HPDE6-E6E7 (cell line): ENCODE results near the gene FAM221B.

Experiments used
- DNase-seq: peaks from one replicate; pipeline ENCODE4 v3.0.0; 2011; ENCODE audit warnings: missing footprints; ENCODE audit errors: extremely low spot score

The FAM221B gene, protein sequence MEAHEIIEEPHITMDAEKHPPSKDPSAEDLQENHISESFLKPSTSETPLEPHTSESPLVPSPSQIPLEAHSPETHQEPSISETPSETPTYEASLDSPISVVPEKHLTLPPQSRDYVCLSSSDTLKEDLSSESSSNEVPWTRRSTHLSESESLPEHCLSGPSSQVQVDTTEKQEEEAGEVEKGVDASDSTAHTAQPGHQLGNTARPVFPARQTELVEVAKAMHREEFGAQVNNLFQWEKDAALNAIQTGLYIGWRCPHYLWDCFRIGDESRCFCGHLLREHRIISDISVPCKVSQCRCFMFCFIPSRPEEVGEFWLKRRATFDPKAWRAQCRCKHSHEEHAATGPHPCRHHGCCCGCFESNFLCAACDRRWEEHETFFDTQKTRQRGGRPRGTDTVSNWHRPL

DNA sequence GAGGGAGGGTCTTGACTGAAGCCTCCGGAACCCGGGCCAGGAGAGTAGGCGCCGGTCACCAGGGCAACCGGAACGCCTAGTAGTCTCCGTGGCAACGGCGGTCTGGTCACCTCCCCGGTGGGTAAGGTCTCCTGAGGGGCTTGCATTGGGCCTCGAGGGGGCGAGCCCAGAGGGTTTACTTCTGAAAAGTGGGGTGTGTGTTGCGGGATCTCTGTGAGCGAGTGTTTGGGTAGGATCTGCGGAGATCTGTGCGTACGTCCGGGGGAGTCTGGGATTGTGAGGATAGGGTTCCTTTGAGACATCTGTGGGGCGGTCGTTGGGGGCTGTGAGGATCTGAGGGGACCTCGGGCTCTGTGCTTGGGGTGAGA lies at the start of gene FAM221B:
TSS of gene FAM221B (minus strand) at position 17 of the 368 bp plus-strand sequence. CDS start 2,571 bp downstream, outside the sequence.
- DNase-seq, result no peak

DNA sequence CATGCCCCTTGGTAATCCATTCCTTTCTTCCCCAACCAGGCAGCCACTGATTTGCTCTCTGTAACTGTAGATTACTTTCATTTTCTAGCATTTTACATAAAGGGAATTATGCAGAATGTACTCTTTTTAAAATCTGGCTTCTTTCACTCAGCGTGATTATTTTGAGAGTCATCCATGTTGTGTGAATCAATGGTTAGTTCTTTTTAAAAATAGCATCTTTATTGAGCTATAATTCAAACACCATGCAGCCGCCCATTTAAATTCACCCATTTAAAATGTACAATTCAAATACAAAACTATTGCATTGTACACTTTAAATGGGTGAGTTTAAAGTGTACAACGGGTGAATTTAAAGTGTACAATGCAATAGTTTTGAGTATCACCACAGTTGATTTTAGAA lies 44.0 kb upstream of the FAM221B start:
- no peak for DNase-seq

DNA sequence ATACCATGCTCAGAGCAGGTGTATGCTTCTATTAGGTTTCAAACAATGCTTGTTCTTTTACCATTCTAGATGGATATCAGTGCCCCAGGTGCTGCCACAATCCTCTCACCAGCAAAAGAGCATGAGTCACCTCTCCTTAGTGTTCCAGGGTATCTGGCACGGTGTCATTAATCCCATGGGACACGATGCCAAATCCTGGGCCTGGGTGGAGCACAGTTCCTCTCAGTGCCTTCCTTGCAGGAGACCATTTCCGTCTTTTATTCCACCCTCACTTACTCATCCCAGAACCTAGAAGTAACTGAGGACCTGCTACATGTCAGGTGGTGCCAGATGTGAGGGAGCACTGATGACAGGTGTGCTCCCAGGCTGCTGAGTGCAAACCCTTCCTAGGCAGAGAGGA lies 43.0 kb upstream of the FAM221B start:
- DNase-seq, result no peak

DNA sequence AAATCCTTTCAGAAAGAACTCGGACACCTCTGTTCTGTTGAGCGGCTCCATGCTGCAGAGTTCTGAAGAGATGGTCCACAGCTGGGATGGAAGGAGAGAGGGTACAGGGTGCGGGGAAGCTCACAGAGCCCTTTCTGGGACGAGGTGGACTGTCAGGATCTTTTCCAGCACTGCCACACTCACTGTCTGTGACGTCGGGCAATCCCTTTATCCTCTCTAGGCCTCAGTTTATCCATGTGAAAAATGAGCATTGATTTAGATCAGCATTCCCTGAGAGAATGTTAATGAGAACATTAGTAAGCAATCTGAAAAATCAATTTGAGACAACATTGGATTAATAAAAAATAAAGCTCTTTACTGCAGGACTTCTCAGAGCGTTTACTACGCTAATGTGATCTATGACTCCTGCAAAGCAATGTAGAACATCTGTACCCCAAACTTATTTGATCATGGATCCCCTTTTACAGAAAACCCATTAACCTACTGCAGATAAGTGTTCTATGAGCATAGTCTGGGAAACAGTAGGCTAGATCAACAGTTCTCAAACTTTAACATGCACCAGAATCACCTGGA lies 41.9 kb upstream of the FAM221B start, which contains the start of gene OR13J1:
TSS of gene OR13J1 (minus strand) at position 51 of the 573 bp plus-strand sequence. CDS start at position 51, 0 bp downstream.
- DNase-seq, result no peak

DNA sequence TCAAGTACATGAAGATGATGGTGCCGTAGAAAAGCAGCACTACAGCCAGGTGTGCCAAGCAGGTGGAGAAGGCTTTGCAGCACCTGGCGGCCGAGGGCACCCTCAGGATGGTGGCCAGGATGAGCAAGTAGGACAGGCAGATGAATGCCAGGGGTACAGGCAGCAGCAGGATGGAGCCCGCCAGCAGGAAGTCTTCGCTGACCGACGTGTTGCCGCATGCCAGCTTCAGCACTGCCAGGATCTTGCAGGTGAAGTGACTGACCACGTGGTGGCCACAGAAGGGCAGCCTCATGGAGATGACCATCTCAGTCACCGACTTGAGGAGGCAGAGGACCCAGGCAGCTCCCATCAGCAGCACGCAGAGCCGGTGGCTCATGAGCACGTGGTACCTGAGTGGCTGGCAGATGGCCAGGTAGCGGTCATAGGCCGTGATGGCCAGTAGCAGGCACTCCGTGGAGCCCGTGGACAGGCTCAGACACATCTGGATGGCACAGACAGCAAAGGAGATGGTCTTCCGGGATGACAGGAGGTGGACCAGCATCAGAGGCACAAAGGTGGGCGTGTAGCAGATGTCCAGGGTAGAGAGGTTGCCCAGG lies 41.2 kb upstream of the FAM221B start:
- peak; percentile 29 for DNase-seq

DNA sequence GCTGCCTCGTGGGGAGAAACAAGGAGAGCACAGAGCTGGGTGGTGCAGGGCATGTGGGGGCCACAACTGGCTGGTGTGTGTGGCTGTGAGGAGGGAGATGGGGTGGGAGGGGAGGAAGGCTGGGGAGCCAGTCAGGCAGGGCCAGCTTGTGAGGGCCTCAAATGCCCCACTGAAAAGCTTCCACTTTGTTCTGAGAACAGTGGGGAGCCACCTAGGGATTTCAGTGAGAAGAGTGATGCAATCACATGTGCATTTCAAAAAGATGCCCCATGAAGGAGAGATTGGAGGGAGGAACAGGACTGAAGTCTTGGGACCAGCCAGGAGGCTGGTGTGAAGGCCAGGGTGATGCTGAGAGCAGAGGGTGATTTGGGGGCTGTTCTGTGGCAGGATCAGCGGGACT lies 40.4 kb upstream of the FAM221B start:
- DNase-seq, result no peak

DNA sequence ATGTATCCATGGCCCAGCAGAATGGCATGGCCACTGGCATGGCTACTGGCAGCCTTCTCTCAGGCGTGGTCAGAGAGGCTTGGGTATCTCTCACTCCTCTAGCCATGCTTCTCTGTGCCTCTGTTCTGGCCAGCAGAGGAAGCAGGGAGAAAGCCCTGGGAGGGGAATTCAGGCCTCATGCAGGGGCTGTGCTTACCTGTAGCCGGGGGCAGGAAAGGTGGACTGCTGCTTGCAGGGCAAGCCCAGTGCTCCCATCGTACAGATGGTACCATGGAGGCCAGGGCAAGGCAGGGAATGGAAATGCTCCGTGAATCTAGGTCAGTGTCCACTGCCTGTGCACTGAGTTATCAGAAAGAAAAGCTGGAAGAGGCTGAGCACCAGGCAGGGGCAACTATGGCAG lies 39.0 kb upstream of the FAM221B start:
- DNase-seq, result no peak

DNA sequence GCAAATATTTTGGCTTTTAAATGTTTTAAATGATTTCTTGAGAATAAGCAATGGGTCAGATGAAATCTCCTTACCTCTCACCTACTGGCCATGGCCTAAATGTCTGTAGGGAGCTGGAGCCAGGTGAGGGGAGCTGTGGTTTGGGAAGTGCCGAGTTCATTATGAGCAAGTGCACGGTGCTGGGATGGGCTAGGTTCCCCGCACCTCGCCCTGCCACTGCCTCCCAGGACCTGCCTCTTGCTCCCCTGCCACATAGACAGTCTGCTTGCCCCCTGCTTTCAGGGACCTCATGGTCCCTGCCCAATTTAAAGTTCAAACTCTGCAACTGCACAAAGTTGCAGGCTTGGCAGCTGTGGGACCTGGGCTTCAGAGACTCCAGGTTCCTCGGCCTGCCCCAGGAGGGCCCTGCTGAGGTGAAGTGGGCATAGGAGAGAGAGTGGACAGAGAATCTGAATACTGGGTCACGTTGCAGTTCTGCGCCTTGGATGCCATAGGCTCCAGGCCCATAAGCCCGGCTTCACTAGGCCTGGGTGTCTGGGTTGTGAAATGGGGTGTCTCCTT lies 36.2 kb upstream of the FAM221B start:
- no peak for DNase-seq

DNA sequence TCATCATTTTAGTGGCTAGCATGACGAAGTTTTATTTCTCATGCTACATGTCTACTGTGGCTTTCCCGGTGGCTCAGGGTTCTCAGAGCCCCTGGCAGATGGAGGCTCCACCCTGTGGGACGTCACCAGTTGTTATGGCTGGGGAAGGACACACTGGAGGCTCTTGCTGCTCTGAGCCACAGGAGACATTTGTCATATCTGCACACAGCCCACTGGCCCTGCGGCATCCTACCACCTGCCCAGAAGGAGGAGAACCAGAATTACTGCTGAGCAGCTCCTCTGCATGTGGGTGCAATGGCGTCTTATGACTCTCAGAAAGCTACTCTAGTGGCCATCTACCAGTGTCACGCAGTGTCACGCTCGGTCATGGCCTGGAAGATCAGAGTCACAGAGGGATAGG lies 35.1 kb upstream of the FAM221B start:
- DNase-seq, result no peak

DNA sequence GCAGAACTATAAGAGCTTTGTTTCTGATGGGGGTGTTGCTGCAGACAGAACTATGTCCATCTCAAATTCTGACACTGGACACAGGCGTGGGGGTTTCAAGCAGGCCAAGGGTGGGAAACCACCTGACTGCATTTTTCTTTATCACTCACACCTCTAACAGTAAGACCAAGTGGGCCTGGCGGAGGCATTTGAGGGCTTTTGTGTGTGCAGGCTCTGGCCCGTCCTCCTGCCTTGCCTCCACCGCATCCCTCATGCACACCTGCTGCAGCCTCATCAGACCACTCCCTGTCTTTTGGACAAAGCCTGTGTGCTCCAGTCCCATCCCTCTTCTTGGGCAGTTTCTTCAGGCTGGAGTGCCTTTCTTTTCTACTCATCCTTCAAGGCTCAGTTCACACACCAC lies 33.8 kb upstream of the FAM221B start:
- DNase-seq, result no peak

DNA sequence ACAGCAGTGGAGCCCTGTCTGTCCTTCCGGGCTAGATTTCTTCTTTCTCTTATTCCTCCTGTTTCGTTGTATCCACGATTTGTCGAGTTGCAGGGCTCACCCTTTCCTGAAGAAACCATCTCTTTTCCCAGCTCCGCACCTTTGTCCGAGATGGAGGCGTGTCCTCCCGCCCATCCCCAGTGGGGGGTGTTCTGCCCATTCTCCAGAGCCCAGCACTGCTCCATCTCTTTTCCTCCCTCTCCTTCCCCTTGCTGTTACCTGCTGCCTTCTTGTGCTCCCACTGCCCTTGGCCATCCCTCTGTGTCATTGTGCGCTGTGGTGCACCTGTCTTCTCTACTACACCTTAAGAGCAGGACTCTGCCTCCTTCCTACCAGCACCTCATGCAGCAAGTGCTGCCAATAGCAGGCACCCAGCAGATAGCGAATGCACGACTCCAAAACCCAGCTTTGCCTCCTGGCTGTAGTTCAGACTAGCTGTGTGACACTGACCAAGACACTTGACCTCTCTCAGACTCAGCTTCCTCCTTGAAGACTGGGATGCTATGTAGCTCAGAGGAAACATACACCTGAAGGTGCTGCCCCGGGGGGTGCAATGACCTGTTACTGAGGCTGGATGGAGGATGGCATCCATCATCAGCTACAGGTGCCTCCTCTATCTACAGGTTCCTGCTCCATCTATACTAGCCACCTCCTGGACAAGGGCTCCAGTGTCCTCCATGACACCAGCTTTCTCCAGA lies 32.8 kb upstream of the FAM221B start:
- no peak for DNase-seq

DNA sequence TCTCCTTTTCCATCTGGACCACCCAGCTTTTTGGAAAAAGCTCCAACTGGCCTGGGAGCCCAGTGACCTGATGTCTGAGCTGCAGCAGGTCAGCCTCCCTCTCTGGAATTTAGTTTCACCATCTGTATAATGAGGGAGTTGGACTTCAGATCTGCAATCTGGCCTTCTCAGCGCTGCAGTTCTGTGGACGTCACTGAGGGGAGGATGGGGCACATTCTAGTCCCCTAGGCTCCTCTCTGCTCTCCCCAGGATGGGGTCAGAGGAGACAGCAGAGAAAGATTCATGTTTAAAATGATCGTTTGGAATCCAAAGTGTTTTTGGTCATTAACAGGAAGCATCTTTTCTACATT lies 31.4 kb upstream of the FAM221B start:
- no peak for DNase-seq

DNA sequence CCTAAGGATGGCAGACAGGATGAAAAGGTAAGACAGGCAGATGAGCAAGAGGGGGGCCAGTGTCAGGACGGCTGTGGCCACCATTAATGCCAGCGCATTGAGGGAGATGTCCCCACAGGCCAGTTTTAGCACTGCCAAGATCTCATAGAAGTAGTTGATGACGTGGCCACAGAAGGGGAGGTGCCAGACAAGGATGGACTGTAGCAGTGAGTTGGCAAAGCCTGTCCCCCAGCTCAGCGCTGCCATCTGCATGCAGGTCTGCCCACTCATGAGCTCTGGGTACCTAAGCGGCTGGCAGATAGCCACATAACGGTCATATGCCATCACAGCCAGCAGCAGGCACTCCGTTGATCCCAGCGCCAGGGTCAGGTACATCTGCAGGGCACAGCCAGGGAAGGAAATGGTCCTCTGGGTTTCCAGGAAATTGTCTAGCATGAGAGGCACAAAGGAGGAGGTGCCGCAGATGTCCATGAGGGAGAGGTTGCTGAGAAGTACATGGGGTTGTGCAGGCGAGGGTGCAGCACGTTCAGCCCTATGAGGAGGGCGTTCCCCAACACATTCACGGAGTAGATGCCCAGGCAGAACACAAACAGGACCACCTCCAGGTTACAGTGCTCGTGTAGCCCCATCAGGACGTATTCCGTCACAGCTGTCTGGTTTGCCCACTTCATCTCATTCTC lies 30.9 kb upstream of the FAM221B start:
- DNase-seq, result no peak

DNA sequence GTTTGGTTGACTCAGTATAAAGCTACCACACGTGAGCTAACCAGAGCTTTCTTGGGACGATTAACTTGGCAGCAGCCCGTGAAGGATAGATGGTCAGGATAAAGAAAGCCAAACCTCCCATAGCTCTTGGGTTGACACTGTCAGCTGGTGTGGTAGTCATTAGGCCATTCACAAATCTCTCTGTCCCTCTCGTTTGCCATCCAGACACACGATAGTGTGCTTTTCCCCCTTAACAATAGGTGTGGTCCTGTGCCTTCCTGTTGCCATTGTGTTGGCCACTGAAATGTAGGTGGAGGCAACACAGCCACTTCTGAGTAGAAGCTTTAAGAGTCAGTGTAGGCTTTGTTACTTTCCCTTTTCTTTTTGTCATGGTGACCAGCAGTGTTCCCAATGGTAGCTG lies 29.9 kb upstream of the FAM221B start:
- DNase-seq, result no peak

DNA sequence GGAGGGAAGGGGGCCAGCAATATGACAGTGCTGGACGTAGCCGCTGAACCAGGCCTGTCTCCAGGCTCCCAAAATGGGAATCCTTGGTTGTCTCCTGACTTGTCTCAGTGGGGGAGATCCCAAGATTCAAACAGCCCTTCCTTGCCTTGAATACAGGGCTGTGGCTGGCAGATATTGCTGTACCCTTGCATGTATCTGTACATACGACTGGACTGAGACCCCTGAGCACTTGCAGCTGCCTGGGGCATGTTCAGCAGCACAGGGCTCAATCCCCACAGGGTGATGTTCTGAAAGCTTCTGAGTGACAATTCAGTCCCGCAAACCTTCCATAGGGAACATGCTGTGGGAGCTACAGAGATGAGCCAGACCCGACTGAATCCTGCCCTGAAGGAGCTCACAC lies 28.4 kb upstream of the FAM221B start:
- DNase-seq, result no peak

DNA sequence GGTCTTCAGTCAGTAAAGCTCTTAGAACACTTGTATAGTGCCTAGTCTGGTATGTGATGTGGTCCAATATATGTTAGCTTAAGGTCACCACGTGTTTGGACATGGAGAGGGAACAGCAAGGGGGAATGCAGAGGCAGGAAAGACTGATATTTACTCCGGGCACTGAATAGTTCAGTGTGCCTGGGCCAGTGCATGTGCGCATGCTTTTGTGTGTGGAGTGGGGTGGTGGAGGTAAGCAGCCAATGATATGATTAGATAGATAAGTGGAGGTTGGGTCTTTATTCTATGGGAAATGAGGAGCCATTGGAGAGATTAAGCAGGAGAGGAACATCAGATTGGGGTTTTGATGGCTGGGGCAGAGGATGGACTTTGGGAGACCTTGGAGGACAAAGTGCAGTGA lies 27.7 kb upstream of the FAM221B start:
- DNase-seq, result no peak

DNA sequence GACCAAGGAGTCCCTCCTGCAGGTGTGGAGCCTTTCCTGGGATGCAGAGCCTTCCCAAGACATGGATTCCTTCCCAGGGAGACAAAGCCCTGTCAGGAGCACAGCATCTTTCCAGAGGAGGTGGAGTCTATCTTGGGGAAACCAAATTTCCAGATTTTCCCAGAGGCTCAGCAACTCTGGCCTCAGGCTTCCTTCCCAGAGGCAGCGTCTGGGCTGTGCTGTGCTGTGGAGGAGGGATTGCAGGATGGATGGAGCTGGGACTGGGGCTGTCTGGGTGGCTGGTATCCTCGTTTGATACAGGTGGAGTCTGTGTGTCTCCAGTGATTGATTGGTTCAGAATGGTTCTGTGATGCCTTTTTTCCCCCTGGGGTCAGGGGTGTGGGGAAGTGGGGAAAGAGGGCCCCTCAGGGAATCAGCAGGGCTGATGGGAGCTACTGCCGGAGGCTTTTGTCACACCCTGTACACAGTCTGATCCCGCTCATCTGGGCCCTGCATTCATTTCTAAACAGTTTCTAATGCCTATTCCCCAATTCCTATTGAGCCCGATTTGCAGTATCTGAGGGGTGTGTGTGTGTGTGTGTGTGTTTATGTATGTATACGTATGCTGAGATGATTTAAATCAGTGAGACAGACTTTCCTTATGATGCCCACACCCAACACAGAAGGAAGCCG lies 25.7 kb upstream of the FAM221B start:
- DNase-seq, result no peak

DNA sequence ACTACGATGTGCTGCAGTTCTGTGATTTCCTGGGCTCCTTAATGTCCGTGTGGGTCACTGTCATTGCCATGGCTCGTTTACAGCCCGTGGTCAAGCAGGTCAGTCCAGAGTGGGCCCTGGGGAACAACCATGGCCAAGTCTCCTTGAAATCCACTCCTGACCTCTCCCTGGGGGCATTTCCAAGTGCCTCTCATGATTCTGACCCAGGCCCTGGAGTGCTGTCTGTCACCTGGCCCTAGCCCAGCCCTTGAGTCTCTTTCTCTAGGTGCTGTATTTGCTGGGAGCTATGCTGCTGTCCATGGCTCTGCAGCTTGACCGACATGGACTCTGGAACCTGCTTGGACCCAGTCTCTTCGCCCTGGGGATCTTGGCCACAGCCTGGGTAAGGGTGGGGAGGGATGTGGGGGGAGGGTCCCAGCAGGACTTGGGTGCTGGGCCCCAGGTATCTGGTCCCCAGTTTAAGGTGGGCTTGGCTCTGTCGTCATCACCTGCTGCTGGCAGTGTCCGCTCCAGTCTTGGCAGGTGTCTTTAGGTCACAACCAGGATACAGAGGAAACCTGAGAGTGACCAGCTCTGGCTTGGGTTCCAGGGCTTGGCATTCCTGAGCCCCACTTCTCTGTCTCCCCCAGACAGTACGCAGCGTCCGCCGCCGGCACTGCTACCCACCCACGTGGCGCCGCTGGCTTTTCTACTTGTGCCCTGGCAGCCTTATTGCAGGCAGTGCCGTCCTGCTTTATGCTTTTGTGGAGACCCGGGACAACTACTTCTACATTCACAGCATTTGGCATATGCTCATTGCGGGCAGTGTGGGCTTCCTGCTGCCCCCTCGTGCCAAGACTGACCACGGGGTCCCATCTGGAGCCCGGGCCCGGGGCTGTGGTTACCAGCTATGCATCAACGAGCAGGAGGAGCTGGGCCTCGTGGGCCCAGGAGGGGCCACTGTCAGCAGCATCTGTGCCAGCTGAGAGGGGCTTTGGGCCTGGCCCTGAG lies 24.6 kb upstream of the FAM221B start:
- no peak for DNase-seq

DNA sequence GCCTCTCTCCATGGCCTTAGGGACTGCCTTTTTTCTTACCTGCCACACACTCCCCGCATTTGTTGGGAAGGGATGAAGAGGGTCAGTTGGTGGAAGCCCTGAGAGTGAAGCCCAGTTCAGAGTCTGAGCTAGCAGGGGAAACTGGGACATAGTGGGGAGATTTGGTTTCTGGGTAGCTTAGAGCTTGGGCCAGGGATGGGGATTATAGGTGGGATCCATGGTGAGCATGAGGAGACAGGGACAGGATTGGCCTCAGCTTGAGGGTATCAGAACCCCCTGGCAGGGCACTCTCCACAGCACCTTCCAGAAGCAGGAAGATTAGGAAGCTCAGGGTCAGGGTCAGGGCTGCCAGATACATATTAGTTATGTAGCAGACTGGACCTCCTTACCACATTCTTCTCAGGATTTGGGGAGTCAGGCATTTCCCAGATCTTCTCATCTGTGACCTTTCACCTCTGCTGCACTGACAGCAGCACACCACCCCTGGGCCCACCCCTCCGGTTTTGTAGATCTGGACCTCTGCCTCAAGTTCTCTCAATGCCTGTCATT lies 23.8 kb upstream of the FAM221B start:
- DNase-seq, result no peak
